ENCODE measurements around the gene DDO.
"Not testable (repeated sequence)": the region's sequence is repeated elsewhere in the genome, so short reads cannot be mapped to it uniquely, and the experiment has no call there.

The DDO gene

GRCh38 chr6:110415086-110415916, at the start of gene DDO:
TSS of gene DDO (minus strand) at chr6:110415575. CDS start at chr6:110413462, 2,113 bp downstream.
- peak within 1 kb of the TSS; percentile 12; the same call in 1 of the 2 replicates for H3K27ac ChIP-seq
- TF ChIP-seq, protein P1, sequence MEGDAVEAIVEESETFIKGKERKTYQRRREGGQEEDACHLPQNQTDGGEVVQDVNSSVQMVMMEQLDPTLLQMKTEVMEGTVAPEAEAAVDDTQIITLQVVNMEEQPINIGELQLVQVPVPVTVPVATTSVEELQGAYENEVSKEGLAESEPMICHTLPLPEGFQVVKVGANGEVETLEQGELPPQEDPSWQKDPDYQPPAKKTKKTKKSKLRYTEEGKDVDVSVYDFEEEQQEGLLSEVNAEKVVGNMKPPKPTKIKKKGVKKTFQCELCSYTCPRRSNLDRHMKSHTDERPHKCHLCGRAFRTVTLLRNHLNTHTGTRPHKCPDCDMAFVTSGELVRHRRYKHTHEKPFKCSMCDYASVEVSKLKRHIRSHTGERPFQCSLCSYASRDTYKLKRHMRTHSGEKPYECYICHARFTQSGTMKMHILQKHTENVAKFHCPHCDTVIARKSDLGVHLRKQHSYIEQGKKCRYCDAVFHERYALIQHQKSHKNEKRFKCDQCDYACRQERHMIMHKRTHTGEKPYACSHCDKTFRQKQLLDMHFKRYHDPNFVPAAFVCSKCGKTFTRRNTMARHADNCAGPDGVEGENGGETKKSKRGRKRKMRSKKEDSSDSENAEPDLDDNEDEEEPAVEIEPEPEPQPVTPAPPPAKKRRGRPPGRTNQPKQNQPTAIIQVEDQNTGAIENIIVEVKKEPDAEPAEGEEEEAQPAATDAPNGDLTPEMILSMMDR (conservative IDR thresholded peaks at IDR 0.05): no peak
- TF ChIP-seq ZFX (IDR thresholded peaks at IDR 0.05): no peak

GRCh38 chr6:110462884-110463481, 47.6 kb upstream of the DDO start:
- TF ChIP-seq, protein P1 (conservative IDR thresholded peaks at IDR 0.05): no peak
- TF ChIP-seq ZFX (IDR thresholded peaks at IDR 0.05): no peak
- H3K27ac ChIP-seq: no peak overlapping the region

DNA sequence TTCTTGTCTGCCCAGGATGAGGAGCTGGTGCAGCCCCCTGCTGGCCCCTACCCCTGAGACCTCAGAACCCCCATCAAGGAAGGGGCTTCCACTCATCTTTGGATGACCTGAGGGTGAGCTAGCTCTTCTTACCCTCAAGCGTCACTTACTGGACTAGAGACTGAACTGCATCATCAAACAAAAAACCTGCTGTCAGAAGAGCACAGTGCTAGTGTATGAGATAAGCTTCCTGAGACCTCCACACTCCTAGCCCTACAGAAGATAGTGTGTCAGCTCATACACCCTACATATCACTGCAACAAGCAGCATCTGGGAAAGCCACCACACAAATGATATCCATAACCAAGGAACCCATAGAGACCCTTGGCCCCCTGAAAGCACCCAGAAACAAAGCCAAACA, 46.0 kb upstream of the DDO start:
- TF ChIP-seq, protein P1 (conservative IDR thresholded peaks at IDR 0.05): no peak
- no peak for TF ChIP-seq ZFX (IDR thresholded peaks at IDR 0.05)
- no peak overlapping the region for H3K27ac ChIP-seq

DNA sequence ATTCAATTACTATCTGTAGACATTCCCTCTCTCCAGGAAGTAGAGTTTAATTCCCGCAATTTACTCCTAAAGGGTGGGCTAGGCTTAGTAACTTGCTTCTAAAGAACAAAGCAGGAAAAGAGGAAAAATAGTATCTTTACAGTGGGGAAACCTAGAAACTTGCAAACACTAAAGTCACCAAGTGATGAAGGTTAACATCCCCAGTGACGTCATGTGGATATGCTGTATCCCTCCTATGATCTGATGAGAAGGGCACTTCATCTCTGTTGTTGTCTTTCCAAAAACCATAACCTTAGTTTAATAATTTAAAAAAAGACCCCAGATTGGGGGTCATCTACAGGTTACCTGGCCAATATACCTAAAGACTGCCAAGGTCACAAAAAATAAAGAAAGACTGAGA, 43.8 kb upstream of the DDO start:
- TF ChIP-seq, protein P1 (conservative IDR thresholded peaks at IDR 0.05): no peak
- TF ChIP-seq ZFX (IDR thresholded peaks at IDR 0.05): no peak
- H3K27ac ChIP-seq: no peak overlapping the region

DNA sequence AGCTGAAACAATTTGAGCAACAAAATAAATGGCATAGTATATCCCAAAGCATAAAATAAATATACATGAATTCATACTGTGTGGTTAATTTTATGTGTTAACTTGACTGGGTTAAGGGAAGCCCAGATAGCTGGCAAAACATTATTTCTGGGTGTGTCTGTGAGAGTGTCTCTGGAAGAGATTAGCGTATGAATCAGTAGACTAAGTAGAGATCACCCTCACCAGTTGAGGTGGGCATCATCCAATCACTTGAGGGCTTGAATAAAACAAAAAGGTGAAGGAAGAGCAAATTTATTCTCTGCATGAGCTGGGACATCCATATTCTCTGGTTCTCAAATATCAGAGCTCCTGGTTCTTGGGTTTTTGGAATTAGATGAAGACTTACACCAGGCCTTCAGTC, 43.1 kb upstream of the DDO start:
- H3K27ac ChIP-seq: no peak overlapping the region
- TF ChIP-seq ZFX (IDR thresholded peaks at IDR 0.05): no peak
- TF ChIP-seq, protein P1 (conservative IDR thresholded peaks at IDR 0.05): no peak

GRCh38 chr6:110457567-110458175, 42.3 kb upstream of the DDO start:
- TF ChIP-seq, protein P1 (conservative IDR thresholded peaks at IDR 0.05): peak; percentile 83
- not testable (repeated sequence) for H3K27ac ChIP-seq

GRCh38 chr6:110456694-110457093, 41.3 kb upstream of the DDO start:
- TF ChIP-seq, protein P1 (conservative IDR thresholded peaks at IDR 0.05): no peak
- TF ChIP-seq ZFX (IDR thresholded peaks at IDR 0.05): no peak
- no peak overlapping the region for H3K27ac ChIP-seq

Data from C4-2B (cell line).